Measurements from ENCODE around the gene ANKRD49.

ANKRD49 gene

GRCh38 chr11:94545264-94546161 lies 51.7 kb downstream of the ANKRD49 start:
- no peak for DNase-seq

DNA sequence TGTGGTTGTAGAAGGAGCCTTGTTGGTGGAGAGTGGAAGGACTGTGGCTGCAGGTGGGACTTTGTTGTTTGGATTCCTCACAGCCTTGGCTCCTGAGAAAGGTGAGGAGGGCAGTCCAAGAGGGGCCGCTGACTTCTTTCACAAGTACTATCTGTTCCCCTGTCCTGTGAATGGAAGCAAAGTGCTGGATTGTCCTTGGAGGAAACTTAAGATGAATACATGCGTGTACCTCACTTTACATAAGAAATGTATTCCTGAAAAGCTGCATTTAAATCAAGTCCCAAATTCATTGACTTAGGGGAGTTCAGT lies 52.3 kb downstream of the ANKRD49 start:
- DNase-seq, result no peak

DNA sequence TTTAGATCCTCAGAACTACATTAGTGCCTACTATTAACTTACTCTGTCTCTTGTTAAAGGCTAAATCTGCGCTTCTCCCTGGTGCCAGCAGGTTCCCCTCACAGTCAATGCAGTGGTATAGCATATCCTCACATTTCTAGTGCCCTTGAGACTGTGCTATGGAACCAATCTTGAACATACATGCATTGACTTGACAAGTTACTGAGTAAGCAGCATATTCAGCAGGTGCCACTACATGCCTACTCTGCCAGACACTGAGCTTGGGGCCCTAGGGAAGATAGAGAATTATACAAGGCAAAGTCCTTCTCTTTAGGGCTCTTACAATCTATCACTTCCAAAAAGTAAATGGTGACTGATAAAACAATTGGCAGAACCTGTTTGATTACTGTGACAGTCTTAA lies 53.1 kb downstream of the ANKRD49 start:
- DNase-seq, result no peak

- no peak for DNase-seq
Measured at GRCh38 chr11:94549146-94549545, 55.4 kb downstream of the ANKRD49 start.

Measured in NCI-H446 treated with DMSO at 0.1 percent for 48 hours (cell line).